HG03457 (cell line): Measurements from ENCODE around the gene EFCAB6.

Source experiments
- ATAC-seq: cut with Tn5 transposase; IDR thresholded peaks from one replicate; pipeline ENCODE4 v1.9.1; 2021; ENCODE audit warnings: moderate number of reproducible peaks; ENCODE audit not compliant: unreplicated experiment

The EFCAB6 gene

GRCh38 chr22:43812149-43812842 is at the start of gene EFCAB6:
Gene EFCAB6 (minus strand): TSS chr22:43812305. CDS start chr22:43782318, 29,987 bp downstream.
- ATAC-seq: no peak

GRCh38 chr22:43861529-43861928 is 49.4 kb upstream of the EFCAB6 start:
- ATAC-seq: no peak

GRCh38 chr22:43860831-43861230 is 48.7 kb upstream of the EFCAB6 start:
- ATAC-seq: no peak

- no peak for ATAC-seq
Measured at GRCh38 chr22:43860126-43860525, 48.0 kb upstream of the EFCAB6 start.

GRCh38 chr22:43859621-43860020 is 47.5 kb upstream of the EFCAB6 start:
- no peak for ATAC-seq

GRCh38 chr22:43859176-43859575 is 47.1 kb upstream of the EFCAB6 start:
- no peak for ATAC-seq

- no peak for ATAC-seq
Measured at GRCh38 chr22:43858156-43858895, 46.2 kb upstream of the EFCAB6 start.

- no peak for ATAC-seq
Measured at GRCh38 chr22:43857367-43857766, 45.3 kb upstream of the EFCAB6 start.

GRCh38 chr22:43855431-43855830 is 43.3 kb upstream of the EFCAB6 start:
- ATAC-seq: no peak

GRCh38 chr22:43854786-43855271 is 42.7 kb upstream of the EFCAB6 start:
- ATAC-seq: no peak

- no peak for ATAC-seq
Measured at GRCh38 chr22:43854121-43854785, 42.1 kb upstream of the EFCAB6 start.

GRCh38 chr22:43853328-43853931 is 41.3 kb upstream of the EFCAB6 start:
- ATAC-seq: no peak

- ATAC-seq: no peak
Measured at GRCh38 chr22:43852573-43853327, 40.6 kb upstream of the EFCAB6 start.

- no peak for ATAC-seq
Measured at GRCh38 chr22:43851979-43852307, 39.8 kb upstream of the EFCAB6 start.

GRCh38 chr22:43851058-43851978 is 39.2 kb upstream of the EFCAB6 start:
- ATAC-seq: no peak

- no peak for ATAC-seq
Measured at GRCh38 chr22:43850529-43850928, 38.4 kb upstream of the EFCAB6 start.

GRCh38 chr22:43849731-43850130 is 37.6 kb upstream of the EFCAB6 start:
- no peak for ATAC-seq

GRCh38 chr22:43848366-43849171 is 36.5 kb upstream of the EFCAB6 start:
- no peak for ATAC-seq
